WERI-Rb-1 (cell line): ENCODE data around the gene ADA.
A peak's percentile ranks its signal among the peaks of the same experiment; 100 is the strongest.
"Not testable (repeated sequence)": the region's sequence is repeated elsewhere in the genome, so short reads cannot be mapped to it uniquely, and the experiment has no call there.

Experiments used
- DNase-seq: peaks from one replicate; pipeline ENCODE4 v3.0.0-alpha.2; 2020
- H3K27ac ChIP-seq: fragments of 250-450 bp; sonication (Bioruptor Pico); 2 replicates; pipeline ENCODE4 v1.5.1; 2020; ENCODE audit warnings: mild to moderate bottlenecking, moderate library complexity
- H3K27me3 ChIP-seq: fragments of 250-450 bp; sonication (Bioruptor Pico); 2 replicates; pipeline ENCODE4 v1.5.1; 2021; ENCODE audit warnings: mild to moderate bottlenecking, low read depth, moderate library complexity; ENCODE audit not compliant: insufficient read depth, severe bottlenecking
- H3K36me3 ChIP-seq: fragments of 250-450 bp; sonication (Bioruptor Pico); 2 replicates; pipeline ENCODE4 v1.5.1; 2020; ENCODE audit warnings: mild to moderate bottlenecking, moderate library complexity
- H3K4me3 ChIP-seq: 2 replicates; pipeline ENCODE4 v1.5.1; 2011; ENCODE audit warnings: low read depth, mild to moderate bottlenecking, control low read depth, low read length
- H3K9me3 ChIP-seq: fragments of 250-450 bp; sonication (Bioruptor Pico); 2 replicates; pipeline ENCODE4 v1.5.1; 2021; ENCODE audit warnings: mild to moderate bottlenecking, moderate library complexity; ENCODE audit not compliant: severe bottlenecking
- TF ChIP-seq, protein P1 (sequence below): IDR thresholded peaks from 2 replicates; pipeline ENCODE4 v1.5.1; 2011; ENCODE audit warnings: low read depth, mild to moderate bottlenecking, control low read depth, inconsistent platforms, low read length

Gene ADA

DNA sequence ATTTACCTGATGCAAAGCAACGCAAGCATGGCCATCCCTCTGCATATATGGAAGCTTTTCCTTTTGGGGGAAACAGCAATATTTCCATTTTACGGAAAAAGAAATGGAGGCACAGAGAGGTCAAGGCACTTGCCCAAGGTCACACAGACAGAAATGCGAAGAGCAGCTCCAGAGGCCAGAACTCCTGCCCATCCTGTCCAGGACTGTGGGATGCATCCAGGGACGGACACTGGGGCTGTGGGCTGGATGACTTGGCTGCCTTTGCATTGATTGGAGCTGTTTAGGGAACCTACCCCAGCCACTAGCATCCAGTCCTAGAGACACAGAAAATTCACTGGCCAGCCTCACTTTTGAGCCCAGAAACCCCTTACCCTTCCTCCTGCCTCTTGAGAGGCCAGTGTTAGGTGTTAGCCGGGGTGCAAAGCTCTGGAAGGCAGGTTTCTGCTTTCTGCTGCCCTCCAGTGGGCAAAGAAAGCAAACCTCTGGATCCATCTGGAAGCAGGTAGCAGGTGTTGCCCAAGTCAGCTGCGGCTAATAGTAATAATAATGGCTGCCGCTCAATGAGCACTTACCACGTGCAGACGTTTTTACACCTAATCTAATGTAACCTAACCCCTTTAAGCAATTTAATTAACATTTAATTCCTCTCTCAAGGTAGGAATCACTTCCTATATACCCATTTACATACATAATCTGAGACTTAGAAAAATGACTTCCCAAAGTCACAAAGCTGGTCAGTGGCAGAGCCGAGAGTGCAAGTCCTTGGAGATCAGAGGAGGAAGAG lies 32.0 kb upstream of the ADA start:
- H3K9me3 ChIP-seq, result peaks cover 2% of the 10 kb centered on the region
- H3K36me3 ChIP-seq, result peaks cover 9% of the 10 kb centered on the region; the same call in 1 of the 2 replicates
- no peak overlapping the region for H3K4me3 ChIP-seq
- no peaks in the 10 kb centered on the region for H3K27me3 ChIP-seq
- TF ChIP-seq, protein P1, sequence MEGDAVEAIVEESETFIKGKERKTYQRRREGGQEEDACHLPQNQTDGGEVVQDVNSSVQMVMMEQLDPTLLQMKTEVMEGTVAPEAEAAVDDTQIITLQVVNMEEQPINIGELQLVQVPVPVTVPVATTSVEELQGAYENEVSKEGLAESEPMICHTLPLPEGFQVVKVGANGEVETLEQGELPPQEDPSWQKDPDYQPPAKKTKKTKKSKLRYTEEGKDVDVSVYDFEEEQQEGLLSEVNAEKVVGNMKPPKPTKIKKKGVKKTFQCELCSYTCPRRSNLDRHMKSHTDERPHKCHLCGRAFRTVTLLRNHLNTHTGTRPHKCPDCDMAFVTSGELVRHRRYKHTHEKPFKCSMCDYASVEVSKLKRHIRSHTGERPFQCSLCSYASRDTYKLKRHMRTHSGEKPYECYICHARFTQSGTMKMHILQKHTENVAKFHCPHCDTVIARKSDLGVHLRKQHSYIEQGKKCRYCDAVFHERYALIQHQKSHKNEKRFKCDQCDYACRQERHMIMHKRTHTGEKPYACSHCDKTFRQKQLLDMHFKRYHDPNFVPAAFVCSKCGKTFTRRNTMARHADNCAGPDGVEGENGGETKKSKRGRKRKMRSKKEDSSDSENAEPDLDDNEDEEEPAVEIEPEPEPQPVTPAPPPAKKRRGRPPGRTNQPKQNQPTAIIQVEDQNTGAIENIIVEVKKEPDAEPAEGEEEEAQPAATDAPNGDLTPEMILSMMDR, result peak; percentile 80
- H3K27ac ChIP-seq, result no peak overlapping the region
- DNase-seq, result peak; percentile 72

DNA sequence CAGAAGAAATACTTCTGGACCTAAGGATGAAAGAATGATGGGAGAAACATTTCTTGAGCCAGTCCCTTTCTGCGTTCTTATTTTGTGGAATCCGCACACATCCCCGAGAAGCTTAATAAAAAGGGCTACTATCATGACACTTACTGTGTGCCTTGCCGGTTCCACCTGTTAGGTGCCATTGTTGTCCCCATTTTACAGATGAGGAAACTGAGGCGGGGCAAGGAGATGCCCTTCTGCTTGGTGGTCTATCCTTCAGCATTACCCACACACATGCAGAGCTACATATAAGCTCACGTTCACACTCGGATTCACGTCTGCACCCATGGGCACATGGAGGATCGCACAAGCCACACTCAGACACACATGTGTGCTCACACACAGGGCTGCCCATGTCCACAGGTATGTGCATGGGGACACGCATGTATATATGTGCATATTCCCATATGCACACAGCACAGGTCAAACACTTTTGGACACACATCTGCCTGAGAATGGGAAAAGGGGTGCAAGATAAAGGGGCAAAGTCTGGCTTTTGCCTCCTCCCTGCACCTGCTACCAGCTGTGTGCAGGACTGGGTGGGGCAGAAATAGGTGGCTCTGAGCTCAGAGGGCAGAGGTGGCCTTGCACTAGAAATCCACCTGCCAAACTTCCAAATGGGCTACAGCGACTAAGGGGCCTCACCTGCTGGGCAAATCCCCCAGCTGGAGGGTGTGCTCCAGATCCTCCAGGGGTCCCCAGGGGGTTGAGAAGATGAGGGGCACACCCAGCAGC lies 30.5 kb upstream of the ADA start:
- no peak for DNase-seq
- H3K27ac ChIP-seq, result no peak overlapping the region
- no peaks in the 10 kb centered on the region for H3K36me3 ChIP-seq
- H3K9me3 ChIP-seq, result peaks cover 2% of the 10 kb centered on the region
- H3K4me3 ChIP-seq, result no peak overlapping the region
- TF ChIP-seq, protein P1, result no peak
- H3K27me3 ChIP-seq, result no peaks in the 10 kb centered on the region

DNA sequence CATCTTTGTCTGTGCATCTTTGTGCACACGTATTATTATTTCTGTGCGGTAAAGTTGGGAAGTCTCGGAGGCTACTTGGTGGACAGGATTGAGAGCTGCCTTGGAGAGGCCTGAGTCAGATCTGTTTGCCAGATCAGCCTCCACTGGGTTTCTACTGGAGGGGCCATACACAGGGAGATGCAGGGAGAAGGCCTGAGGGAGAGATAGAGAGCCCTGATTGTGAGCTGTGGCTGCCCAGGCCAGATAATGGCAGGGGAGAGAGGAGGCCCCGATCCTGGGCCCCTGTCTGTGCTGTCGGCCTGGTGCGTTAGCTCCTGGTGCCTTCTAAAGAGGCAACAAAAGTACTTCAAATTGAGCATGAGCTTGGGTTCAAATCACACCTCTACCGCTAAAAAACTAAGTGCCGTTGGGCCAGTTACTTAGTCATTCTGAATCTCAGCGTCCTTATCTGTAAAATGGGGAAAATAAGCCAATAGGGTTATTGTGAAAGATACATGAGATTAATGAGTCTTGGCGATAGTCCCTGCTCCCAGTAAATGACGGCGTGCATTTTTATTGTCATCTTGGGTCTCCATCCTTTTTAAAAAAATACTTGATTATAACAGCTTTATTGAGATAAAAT lies 27.6 kb upstream of the ADA start:
- no peaks in the 10 kb centered on the region for H3K36me3 ChIP-seq
- H3K27ac ChIP-seq, result peak overlapping the region; percentile 81
- no peaks in the 10 kb centered on the region for H3K27me3 ChIP-seq
- no peak for DNase-seq
- TF ChIP-seq, protein P1, result no peak
- H3K9me3 ChIP-seq, result peaks cover 2% of the 10 kb centered on the region
- H3K4me3 ChIP-seq, result no peak overlapping the region

DNA sequence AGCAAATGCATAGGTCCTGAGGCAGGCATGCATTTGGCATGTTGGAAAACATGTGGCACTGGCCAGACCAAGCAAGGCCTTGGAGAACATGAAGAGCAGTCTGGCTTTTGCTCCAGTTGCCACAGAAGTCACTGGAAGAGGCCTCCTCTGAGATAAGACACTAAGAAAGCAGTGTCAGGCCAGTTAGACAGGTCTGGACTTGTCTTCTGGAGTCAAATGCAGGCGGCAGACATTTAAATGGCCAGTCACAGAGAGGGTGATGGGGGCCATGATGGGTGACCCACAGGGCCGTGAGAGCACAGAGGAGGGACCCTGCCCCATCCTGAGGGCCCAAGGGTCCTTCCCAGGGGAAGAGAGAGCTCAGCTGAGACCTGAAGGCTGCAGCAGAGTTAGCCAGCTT lies 26.7 kb upstream of the ADA start:
- Histone ChIP-seq H3K27me3 (no peaks in the 10 kb centered on the region), H3K27ac (peak overlapping the region; percentile 81), H3K9me3 (peaks cover 2% of the 10 kb centered on the region), H3K4me3 (no peak overlapping the region), H3K36me3 (no peaks in the 10 kb centered on the region)
- TF ChIP-seq, protein P1, result no peak
- DNase-seq, result peak; percentile 50

DNA sequence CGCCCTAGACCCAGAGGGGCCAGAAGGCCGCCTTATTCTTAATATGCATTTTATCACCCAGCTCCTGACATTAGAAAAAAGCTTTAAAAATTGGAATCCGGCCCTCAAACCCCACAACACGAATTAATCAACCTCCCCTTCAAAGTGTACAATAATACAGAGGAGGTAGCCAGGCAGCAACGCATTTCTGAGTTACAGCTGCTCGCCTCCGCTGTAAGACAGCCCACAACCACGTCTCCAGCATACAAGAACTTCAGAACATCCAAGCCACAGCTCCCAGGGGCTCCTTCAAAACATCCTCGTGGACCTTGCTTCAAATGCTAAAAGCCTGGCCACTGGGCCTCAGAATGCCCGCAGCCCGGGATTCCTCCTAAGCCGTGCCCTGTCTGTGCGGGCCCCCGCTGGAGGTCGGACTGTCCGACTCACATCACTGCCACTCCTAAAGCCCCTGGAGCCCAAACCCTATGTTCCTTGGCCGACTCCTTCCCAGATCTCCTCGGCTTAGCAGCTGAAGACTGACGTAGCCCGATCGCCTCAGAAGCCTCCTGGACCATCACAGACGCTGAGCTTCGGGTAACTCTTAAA lies 20.9 kb upstream of the ADA start:
- DNase-seq, result peak; percentile 37
- not testable (repeated sequence) for H3K9me3 ChIP-seq, H3K27ac ChIP-seq, H3K36me3 ChIP-seq, H3K4me3 ChIP-seq, H3K27me3 ChIP-seq

DNA sequence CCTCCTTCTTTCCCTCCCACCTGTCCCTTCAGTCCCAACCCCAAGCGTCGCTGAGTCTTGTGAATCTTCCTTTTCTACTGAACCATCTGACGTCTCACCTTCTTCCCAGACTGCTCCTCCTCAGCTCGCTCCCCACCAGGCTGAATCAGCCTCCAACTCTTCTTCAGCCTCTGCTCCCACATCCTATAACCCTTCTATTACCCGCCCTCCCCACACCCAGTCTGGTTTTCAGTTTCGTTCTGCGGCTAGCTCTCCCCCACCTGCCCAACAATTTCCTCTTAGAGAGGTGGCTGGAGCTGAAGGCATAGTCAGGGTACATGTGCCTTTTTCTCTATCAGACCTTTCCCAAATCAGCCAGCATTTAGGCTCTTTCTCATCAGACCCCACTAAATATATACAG lies 20.0 kb upstream of the ADA start:
- H3K4me3 ChIP-seq, result not testable (repeated sequence)

DNA sequence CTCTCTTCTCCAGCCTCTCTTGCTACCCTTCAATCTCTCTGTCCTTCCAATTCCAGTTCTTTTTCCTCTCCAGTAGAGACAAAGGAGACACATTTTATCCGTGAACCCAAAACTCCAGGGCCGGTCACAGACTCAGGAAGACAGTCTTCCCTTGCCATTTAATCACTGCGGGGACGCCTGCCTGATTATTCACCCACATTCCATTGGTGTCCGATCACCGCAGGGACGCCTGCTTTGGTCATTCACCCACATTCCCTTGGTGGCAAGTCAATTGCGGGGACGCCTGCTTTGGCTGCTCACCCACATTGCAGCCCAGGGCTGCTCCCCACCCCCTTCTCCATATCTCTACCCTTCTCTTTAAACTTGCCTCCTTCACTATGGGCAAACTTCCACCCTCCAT lies 19.4 kb upstream of the ADA start:
- H3K4me3 ChIP-seq, H3K27ac ChIP-seq, H3K36me3 ChIP-seq, H3K27me3 ChIP-seq, H3K9me3 ChIP-seq, DNase-seq: not testable (repeated sequence)

More for the DNA sequence above, 20.0 kb upstream of the ADA start:
- H3K9me3 ChIP-seq, H3K36me3 ChIP-seq, H3K27ac ChIP-seq, DNase-seq, H3K27me3 ChIP-seq: not testable (repeated sequence)
